ENCODE data around the gene PRSS50. TPM values are rescaled to one million over a fixed set of nuclear protein-coding genes. Genes with fewer than 3 reads are reported as not detected.
A peak's percentile ranks its signal among the peaks of the same experiment; 100 is the strongest.

PRSS50 gene
- total RNA-seq, 1 experiment from 2014 or later = 0.70 TPM

GRCh38 chr3:46710229-46710628 is 7.4 kb downstream of the PRSS50 start:
- ATAC-seq = no peak
- Mint-ChIP-seq H3K27ac (no peak overlapping the region), H3K36me3 (no peaks in the 10 kb centered on the region), H3K9me3 (no peaks in the 10 kb centered on the region), H3K4me3 (no peak overlapping the region), H3K4me1 (peaks cover 11% of the 10 kb centered on the region), H3K27me3 (ENCODE audit: low read depth) (peaks cover 2% of the 10 kb centered on the region; the same call in 1 of the 2 replicates)
- ChIA-PET POLR2A (interaction anchor here (0.5 kb wide), 1 partner anchor 20 kb away, joined by 3 read pairs; no protein-coding TSS in a partner anchor), CTCF (interaction anchor here (1.0 to 1.6 kb wide), 4 partner anchors 47 to 661 kb away, joined by 3 to 5 read pairs (median 4); no protein-coding TSS in a partner anchor)
- no peak for TF ChIP-seq ZNF512 (CRISPR knock-in tag; IDR thresholded peaks at IDR 0.05; ENCODE audit: borderline replicate concordance)
- DNase-seq (ENCODE audit: low spot score) = peak; percentile 7

- Mint-ChIP-seq H3K4me3 (no peak overlapping the region), H3K27ac (no peak overlapping the region), H3K27me3 (ENCODE audit: low read depth) (peaks cover 2% of the 10 kb centered on the region; the same call in 1 of the 2 replicates), H3K36me3 (no peaks in the 10 kb centered on the region), H3K4me1 (peaks cover 11% of the 10 kb centered on the region), H3K9me3 (no peaks in the 10 kb centered on the region)
- ChIA-PET CTCF (interaction anchor here (1.0 to 1.6 kb wide), 6 partner anchors 10 to 662 kb away, joined by 3 to 5 read pairs (median 3); no protein-coding TSS in a partner anchor), POLR2A (no interaction called here)
- ATAC-seq (no peak), DNase-seq (ENCODE audit: low spot score) (peak; percentile 3)
- no peak for TF ChIP-seq CREM (CRISPR knock-in tag; IDR thresholded peaks at IDR 0.05)
- no peak for TF ChIP-seq JUN (CRISPR knock-in tag; IDR thresholded peaks at IDR 0.05)
- TF ChIP-seq AFF4 (CRISPR knock-in tag; IDR thresholded peaks at IDR 0.05; ENCODE audit: borderline replicate concordance) = no peak
- no peak for TF ChIP-seq PRDM15 (CRISPR knock-in tag; IDR thresholded peaks at IDR 0.05)
- TF ChIP-seq ESRRA (CRISPR knock-in tag; IDR thresholded peaks at IDR 0.05; ENCODE audit: borderline replicate concordance) = no peak
- TF ChIP-seq JAZF1 (CRISPR knock-in tag; IDR thresholded peaks at IDR 0.05) = no peak
- no peak for TF ChIP-seq GABPB1 (CRISPR knock-in tag; IDR thresholded peaks at IDR 0.05)
- TF ChIP-seq ZMAT4 (CRISPR knock-in tag; IDR thresholded peaks at IDR 0.05) = no peak
- TF ChIP-seq FOXJ3 (CRISPR knock-in tag; IDR thresholded peaks at IDR 0.05; ENCODE audit: borderline replicate concordance) = no peak
- TF ChIP-seq ELF4 (CRISPR knock-in tag; IDR thresholded peaks at IDR 0.05; ENCODE audit: low read depth) = no peak
- TF ChIP-seq TEAD1 (CRISPR knock-in tag; IDR thresholded peaks at IDR 0.05) = no peak
- no peak for TF ChIP-seq ETV6 (CRISPR knock-in tag; IDR thresholded peaks at IDR 0.05)
- TF ChIP-seq MLX (CRISPR knock-in tag; IDR thresholded peaks at IDR 0.05) = no peak
- TF ChIP-seq ZNF219 (CRISPR knock-in tag; IDR thresholded peaks at IDR 0.05; ENCODE audit: borderline replicate concordance) = no peak
- TF ChIP-seq ZBTB43 (CRISPR knock-in tag; IDR thresholded peaks at IDR 0.05) = no peak
- no peak for TF ChIP-seq NFYB (CRISPR knock-in tag; conservative IDR thresholded peaks at IDR 0.05; ENCODE audit: low read depth)
- no peak for TF ChIP-seq PRRX2 (CRISPR knock-in tag; IDR thresholded peaks at IDR 0.05)
Measured at GRCh38 chr3:46709721-46710120, 7.9 kb downstream of the PRSS50 start.
